Activated CD4-positive, alpha-beta T cell treated with anti-CD3 and anti-CD28 coated beads for 1 hour (primary cell): ENCODE results near the gene KIF21A.

ENCODE experiments used
- DNase-seq: peaks from one replicate; pipeline ENCODE4 v3.0.0-alpha.2; 2020

The KIF21A gene

GRCh38 chr12:39431002-39431796 lies 11.7 kb downstream of the KIF21A start:
- DNase-seq: no peak

- no peak for DNase-seq
These were observed 13.1 kb downstream of the KIF21A start for GRCh38 chr12:39429809-39430208.

- DNase-seq: no peak
These were observed 15.5 kb downstream of the KIF21A start for GRCh38 chr12:39427360-39427808.

- no peak for DNase-seq
These were observed 16.2 kb downstream of the KIF21A start for GRCh38 chr12:39426636-39427240.

GRCh38 chr12:39420043-39420442 lies 22.9 kb downstream of the KIF21A start:
- no peak for DNase-seq

- no peak for DNase-seq
These were observed 23.4 kb downstream of the KIF21A start for GRCh38 chr12:39419471-39419870.

GRCh38 chr12:39417916-39418315 lies 25.0 kb downstream of the KIF21A start:
- DNase-seq: no peak

GRCh38 chr12:39413836-39414771 lies 28.8 kb downstream of the KIF21A start:
- no peak for DNase-seq

- no peak for DNase-seq
These were observed 30.7 kb downstream of the KIF21A start for GRCh38 chr12:39412210-39412609.

- no peak for DNase-seq
These were observed 36.7 kb downstream of the KIF21A start for GRCh38 chr12:39406262-39406661.

- no peak for DNase-seq
These were observed 37.3 kb downstream of the KIF21A start for GRCh38 chr12:39405580-39405979.

GRCh38 chr12:39404000-39404399 lies 38.9 kb downstream of the KIF21A start:
- DNase-seq: no peak

- no peak for DNase-seq
These were observed 39.5 kb downstream of the KIF21A start for GRCh38 chr12:39403376-39403775.

GRCh38 chr12:39402922-39403321 lies 40.0 kb downstream of the KIF21A start:
- DNase-seq: no peak

GRCh38 chr12:39401459-39401858 lies 41.5 kb downstream of the KIF21A start:
- no peak for DNase-seq

- no peak for DNase-seq
These were observed 47.1 kb downstream of the KIF21A start for GRCh38 chr12:39395866-39396265.

GRCh38 chr12:39393890-39394289 lies 49.0 kb downstream of the KIF21A start:
- no peak for DNase-seq

- DNase-seq: no peak
These were observed 49.7 kb downstream of the KIF21A start for GRCh38 chr12:39393179-39393578.

- DNase-seq: no peak
These were observed 50.6 kb downstream of the KIF21A start for GRCh38 chr12:39392154-39392925.

- DNase-seq: no peak
These were observed 52.2 kb downstream of the KIF21A start for GRCh38 chr12:39390752-39391151.

- DNase-seq: no peak
These were observed 53.3 kb downstream of the KIF21A start for GRCh38 chr12:39389399-39390150.

GRCh38 chr12:39386335-39386734 lies 56.6 kb downstream of the KIF21A start:
- DNase-seq: no peak
